Subcutaneous abdominal adipose tissue (tissue), 5 donors: ENCODE data around the gene PARP4.
"Not testable (repeated sequence)": the region's sequence is repeated elsewhere in the genome, so short reads cannot be mapped to it uniquely, and the experiment has no call there.

Experiments
- H3K27ac ChIP-seq: one replicate; pipeline ENCODE4 v1.7.0; 2013; ENCODE audit warnings: low read depth, mild to moderate bottlenecking, inconsistent platforms, low read length, moderate library complexity
- H3K27me3 ChIP-seq, 5 donors: one replicate each; pipeline ENCODE4 v1.7.0; 2013; ENCODE audit warnings: low read length in 5 of 5, inconsistent platforms in 1 of 5; ENCODE audit not compliant: control insufficient read depth in 5 of 5, insufficient read depth in 4 of 5
- H3K36me3 ChIP-seq, 5 donors: one replicate each; pipeline ENCODE4 v1.7.0; 2013; ENCODE audit warnings: low read length in 5 of 5; ENCODE audit not compliant: control insufficient read depth in 5 of 5, insufficient read depth in 5 of 5
- H3K4me1 ChIP-seq, 5 donors: one replicate each; pipeline ENCODE4 v1.7.0; 2013; ENCODE audit warnings: low read length in 5 of 5, mild to moderate bottlenecking in 3 of 5, moderate library complexity in 1 of 5; ENCODE audit not compliant: control insufficient read depth in 5 of 5, insufficient read depth in 5 of 5
- H3K4me3 ChIP-seq, 5 donors: one replicate each; pipeline ENCODE4 v1.7.0; 2013; ENCODE audit warnings: low read length in 5 of 5, low read depth in 1 of 5
- H3K9ac ChIP-seq, 5 donors: one replicate each; pipeline ENCODE4 v1.7.0; 2013; ENCODE audit warnings: low read length in 5 of 5, mild to moderate bottlenecking in 4 of 5, moderate library complexity in 3 of 5
- H3K9me3 ChIP-seq, 5 donors: one replicate each; pipeline ENCODE4 v1.7.0; 2013; ENCODE audit warnings: low read length in 5 of 5; ENCODE audit not compliant: control insufficient read depth in 5 of 5
- donor health status: healthy.
- donor health status: healthy.
- donor health status: healthy.
- donor health status: healthy.
- donor health status: healthy.

The PARP4 gene

DNA sequence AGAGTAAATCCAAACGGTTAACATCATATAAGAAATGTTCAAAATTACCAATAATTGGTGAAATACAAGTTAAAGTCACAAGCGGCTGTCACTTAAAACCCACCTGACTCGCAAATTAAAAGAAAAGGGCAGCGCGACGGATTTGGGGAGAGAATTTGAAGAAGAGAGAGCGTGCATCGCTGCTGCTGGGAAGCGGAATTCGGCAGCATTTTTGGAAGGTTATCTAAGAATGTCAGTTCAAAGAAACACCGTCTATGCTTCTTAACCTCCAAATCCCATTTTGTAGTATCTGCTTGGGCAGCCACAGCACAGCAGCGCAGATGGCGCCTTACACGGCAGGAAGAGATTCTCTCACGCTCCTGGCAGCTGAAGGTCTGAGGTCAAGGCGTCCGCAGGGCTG lies 128.5 kb downstream of the PARP4 start:
- not testable (repeated sequence) for H3K36me3 ChIP-seq, H3K4me3 ChIP-seq, H3K27ac ChIP-seq, H3K27me3 ChIP-seq, H3K9me3 ChIP-seq, H3K4me1 ChIP-seq, H3K9ac ChIP-seq

GRCh38 chr13:24381541-24382265 lies 130.9 kb downstream of the PARP4 start:
- no peaks in the 10 kb centered on the region for H3K36me3 ChIP-seq
- H3K27me3 ChIP-seq: no peaks in the 10 kb centered on the region
- H3K4me1 ChIP-seq: no peaks in the 10 kb centered on the region
- H3K9ac ChIP-seq: no peak overlapping the region
- H3K27ac ChIP-seq: no peak overlapping the region
- no peak overlapping the region for H3K4me3 ChIP-seq
- no peaks in the 10 kb centered on the region for H3K9me3 ChIP-seq

DNA sequence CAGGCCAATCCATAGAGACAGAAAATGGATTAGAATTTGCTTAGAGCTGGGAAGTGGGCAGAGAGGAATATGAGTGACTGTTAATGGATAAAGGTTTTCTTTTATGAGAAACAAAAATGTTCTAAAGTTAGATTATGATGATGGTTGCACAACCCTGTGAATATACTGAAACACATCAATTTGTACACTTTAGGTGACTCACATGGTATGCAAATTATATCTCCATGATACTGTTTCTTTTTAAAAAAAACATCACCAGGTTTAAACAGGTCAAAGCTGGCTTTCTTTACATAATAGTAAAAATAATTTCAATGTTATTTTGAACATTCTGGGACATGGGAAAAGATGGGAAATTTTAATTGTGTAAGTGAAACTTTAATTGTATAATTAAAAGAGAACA lies 131.7 kb downstream of the PARP4 start:
- H3K27ac ChIP-seq, H3K27me3 ChIP-seq, H3K9me3 ChIP-seq, H3K4me1 ChIP-seq, H3K36me3 ChIP-seq, H3K9ac ChIP-seq, H3K4me3 ChIP-seq: not testable (repeated sequence)

DNA sequence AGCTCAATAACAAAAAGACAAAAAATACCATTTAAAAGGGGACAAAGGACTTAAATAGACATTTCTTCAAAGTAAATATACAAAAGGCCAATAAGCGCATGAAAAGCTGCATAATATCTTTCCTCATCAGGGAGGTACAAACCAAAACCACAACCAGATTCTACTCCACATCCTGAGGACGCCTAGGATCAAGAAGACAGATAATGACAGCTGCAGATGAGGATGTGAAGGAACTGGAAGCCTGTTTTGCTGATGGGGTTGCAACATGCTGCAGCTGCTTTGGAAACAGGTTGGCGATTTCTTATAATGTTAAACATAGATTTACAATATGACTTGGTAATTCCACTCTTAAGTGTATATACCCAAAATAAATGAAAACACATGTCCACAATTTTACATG lies 132.4 kb downstream of the PARP4 start:
- not testable (repeated sequence) for H3K9ac ChIP-seq, H3K27me3 ChIP-seq, H3K9me3 ChIP-seq, H3K4me3 ChIP-seq, H3K27ac ChIP-seq, H3K36me3 ChIP-seq, H3K4me1 ChIP-seq

DNA sequence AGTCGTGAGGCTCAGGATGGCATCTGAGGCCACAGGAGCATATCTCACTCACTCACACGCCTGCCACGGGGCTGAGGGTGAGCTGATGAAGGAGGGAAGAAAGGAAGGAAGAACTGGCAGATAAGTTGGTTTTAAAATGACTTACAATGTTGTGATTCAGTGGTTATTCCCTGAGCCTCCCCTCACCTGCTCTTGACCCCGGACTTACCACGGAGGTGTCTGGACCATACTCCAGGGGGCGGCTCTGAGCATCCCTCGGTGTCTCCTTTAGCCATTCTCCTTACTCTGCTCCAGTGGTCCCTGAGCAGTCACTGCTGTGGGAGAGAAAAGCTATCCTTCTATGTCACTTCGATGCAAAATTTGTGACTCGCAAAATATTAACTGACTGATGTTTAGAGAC lies 141.3 kb downstream of the PARP4 start:
- not testable (repeated sequence) for H3K27ac ChIP-seq

More for the DNA sequence above, 141.3 kb downstream of the PARP4 start:
- H3K4me1 ChIP-seq, H3K4me3 ChIP-seq, H3K36me3 ChIP-seq, H3K27me3 ChIP-seq, H3K9me3 ChIP-seq, H3K9ac ChIP-seq: not testable (repeated sequence)
